ELF-1 (cell line): ENCODE results near the gene PDE4B.
"Not testable (repeated sequence)": the region's sequence is repeated elsewhere in the genome, so short reads cannot be mapped to it uniquely, and the experiment has no call there.

Experiments used
- DNase-seq: peaks from one replicate; pipeline ENCODE4 v3.0.0-alpha.2; 2016; ENCODE audit warnings: low read depth, low spot score

The PDE4B gene

GRCh38 chr1:66050123-66050522 is 257.4 kb downstream of the PDE4B start:
- no peak for DNase-seq

GRCh38 chr1:66050633-66051032 is 257.9 kb downstream of the PDE4B start:
- DNase-seq, result no peak

DNA sequence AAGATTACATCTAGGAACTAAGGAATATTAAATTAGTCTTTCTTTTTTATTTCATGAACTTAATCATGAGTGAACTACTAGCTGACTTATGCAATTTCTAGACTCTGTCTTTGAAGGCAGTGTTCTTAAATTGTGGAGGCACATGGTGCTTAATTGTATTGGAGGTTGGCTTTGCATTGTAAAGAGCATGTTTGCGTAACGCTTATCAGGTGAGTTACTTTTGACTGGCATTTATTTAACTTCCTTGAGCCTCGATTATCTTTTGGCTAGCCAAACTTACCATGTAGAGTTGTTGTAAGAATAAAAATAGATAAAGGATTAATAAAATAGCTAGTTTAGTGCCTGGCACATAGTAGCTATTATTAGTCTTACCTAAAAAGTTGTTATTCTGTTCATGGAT is 262.4 kb downstream of the PDE4B start:
- no peak for DNase-seq

DNA sequence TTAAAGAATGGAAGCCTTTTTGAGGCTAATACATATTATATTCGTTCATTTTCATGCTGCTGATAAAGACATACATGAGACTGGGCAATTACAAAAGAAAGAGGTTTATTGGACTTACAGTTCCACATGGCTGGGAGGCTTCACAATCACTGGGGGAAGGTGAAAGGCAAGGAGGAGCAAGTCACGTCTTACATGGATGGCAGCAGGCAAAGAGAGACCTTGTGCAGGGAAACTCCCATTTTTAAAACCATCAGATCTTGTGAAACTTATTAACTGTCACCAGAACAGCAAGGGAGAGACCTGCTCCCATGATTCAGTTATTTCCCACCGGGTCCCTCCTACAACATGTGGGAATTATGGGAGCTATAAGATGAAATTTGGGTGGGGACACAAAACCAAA is 264.8 kb downstream of the PDE4B start:
- DNase-seq, result not testable (repeated sequence)

- DNase-seq, result no peak
Measured at GRCh38 chr1:66058558-66058957, 265.9 kb downstream of the PDE4B start.

DNA sequence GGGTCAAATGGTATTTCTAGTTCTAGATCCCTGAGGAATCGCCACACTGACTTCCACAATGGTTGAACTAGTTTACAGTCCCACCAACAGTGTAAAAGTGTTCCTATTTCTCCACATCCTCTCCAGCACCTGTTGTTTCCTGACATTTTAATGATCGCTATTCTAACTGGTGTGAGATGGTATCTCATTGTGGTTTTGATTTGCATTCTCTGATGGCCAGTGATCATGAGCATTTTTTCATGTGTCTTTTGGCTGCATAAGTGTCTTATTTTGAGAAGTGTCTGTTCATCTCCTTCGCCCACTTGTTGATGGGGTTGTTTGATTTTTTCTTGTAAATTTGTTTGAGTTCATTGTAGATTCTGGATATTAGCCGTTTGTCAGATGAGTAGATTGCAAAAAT is 274.5 kb downstream of the PDE4B start:
- not testable (repeated sequence) for DNase-seq

DNA sequence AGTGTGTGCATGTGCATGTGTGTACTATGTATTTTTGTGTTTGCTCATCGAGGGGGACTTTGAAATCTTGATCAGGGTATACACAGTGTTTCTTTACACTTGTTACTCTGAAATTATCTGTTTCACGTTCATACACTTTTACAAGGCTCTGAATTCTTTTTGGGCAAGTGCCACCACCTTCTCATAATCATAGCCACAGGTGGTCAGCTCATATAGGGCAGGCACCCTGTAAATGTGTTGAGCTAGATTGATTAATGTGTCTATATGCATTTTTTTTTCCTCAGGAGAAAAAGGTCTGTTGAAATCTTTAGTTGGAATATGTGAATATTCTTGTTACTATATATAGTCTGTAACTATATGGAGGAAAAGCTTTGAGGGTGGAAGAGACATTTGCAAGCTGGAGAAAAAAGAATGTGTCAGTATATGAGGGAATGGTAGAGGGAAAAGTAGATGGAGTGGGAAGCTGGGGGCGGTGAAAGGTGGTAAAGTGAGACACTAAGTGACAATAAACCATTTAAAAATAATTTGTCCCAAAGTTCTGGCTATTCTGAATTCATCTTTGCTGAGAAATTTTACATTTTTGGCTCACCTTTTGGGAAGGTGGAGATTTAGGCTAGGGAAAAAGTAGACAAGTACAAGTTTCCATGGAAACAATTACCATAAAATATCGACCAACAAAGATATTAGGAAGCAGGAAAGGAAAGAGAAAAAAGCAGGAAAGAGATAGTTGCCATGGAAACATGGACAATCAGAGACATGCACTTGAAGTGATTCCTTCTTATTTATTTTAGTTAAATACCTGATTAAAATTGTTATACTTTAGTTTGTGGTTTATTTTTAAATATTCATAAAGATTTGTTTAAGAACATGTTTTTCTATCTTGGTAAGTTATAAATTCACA is 277.5 kb downstream of the PDE4B start:
- no peak for DNase-seq

GRCh38 chr1:66073388-66073787 is 280.7 kb downstream of the PDE4B start:
- DNase-seq, result no peak

DNA sequence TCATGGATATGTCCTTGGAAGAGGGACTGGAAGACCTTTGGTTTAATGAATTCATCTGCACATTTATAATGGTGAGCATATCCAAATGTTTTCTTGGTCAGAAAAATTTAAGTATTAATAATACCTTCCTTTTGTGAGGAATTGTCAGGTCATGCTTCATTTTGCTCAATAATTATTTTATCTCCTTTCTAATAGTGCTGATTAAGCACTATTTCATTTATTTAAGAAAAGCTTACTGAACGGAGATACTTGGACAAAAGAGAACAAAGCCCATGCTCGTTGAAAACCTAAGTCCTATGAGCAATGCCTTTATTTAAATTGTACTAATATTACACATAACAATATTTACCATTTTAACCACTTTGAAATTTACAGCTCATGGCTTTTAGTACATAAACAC is 281.5 kb downstream of the PDE4B start:
- no peak for DNase-seq

DNA sequence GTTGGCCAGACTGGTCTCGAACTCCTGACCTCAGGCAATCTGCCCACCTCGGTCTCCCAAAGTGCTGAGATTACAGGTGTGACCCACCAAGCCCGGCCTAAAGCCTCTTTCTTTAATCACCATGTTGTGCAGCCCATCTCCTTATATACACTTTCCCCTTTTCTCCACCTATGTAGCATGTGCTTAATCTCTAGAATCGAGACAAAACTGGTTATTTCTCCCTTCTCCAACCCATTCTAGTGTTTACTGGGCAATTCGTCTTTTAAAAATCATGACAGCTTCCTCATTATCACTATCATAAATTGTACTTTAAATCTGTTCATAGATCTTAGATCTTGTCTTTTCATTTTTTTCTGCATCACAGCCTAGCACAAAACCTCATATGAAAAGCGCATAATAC is 285.7 kb downstream of the PDE4B start:
- DNase-seq, result no peak

DNA sequence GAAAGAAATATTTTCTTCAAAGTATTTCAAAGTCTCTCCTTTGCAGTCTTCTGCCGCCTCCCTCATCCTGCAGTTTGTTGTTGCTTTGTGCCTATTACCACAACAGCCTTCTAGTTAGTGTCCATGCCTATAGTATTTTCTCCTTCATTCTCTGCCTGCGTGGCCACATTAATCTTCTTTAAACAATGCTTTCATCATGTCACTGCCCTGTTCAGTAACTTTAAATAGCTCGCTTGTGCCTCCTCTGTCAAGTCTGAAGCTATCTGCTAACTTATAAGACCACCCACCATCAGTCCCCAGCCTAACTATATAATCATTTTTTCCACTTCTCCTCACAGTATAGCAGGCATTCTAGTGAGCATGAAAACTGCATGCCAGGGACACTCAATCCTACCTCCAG is 290.3 kb downstream of the PDE4B start:
- DNase-seq, result no peak

GRCh38 chr1:66084442-66084841 is 291.7 kb downstream of the PDE4B start:
- no peak for DNase-seq

DNA sequence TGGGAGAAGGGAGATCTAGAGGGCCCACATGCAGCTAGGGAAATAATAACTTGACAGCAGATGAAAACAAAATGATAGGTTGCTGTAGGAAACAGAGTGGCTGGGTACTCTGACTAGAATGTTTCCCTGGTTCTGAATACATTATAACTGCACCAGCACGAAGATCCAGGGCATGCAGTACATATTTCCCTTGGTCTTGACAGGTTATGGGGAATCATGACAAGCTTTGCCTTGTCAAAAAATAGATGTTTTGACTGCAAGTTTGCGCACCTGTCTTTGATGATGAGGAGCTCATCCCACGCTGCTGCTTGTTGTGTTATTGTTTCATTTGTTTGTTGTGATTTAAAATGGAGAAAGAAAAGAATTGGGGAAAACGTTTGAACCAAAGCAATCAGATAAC is 292.9 kb downstream of the PDE4B start:
- no peak for DNase-seq

GRCh38 chr1:66088787-66089186 is 296.1 kb downstream of the PDE4B start:
- no peak for DNase-seq

- no peak for DNase-seq
Measured at GRCh38 chr1:66090859-66091457, 298.3 kb downstream of the PDE4B start.

DNA sequence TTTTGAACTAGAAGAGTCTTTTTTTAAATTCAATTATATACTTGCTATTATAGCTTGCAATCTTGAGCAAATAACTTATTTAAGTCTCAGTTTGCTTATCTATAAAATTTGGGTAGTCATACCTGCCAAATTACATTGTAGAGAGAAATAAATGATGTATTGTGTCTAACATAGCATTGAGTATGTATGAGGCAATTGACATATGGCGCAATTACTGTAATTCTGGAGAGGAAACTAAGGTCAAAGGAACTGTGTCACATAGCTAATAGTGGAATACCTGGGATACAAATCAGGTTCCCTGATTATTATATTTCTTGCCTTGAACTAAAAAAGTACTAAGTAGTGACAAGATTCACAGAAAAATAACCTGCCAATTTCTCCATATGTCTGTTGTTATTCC is 302.5 kb downstream of the PDE4B start:
- DNase-seq, result no peak

- not testable (repeated sequence) for DNase-seq
Measured at GRCh38 chr1:66100959-66101358, 308.3 kb downstream of the PDE4B start.

- DNase-seq, result not testable (repeated sequence)
Measured at GRCh38 chr1:66104076-66104475, 311.4 kb downstream of the PDE4B start.

GRCh38 chr1:66108624-66109023 is 315.9 kb downstream of the PDE4B start:
- no peak for DNase-seq

GRCh38 chr1:66112744-66113400 is 320.2 kb downstream of the PDE4B start:
- DNase-seq, result no peak

- DNase-seq, result no peak
Measured at GRCh38 chr1:66119148-66119547, 326.5 kb downstream of the PDE4B start.

GRCh38 chr1:66124670-66125069 is 332.0 kb downstream of the PDE4B start:
- no peak for DNase-seq

DNA sequence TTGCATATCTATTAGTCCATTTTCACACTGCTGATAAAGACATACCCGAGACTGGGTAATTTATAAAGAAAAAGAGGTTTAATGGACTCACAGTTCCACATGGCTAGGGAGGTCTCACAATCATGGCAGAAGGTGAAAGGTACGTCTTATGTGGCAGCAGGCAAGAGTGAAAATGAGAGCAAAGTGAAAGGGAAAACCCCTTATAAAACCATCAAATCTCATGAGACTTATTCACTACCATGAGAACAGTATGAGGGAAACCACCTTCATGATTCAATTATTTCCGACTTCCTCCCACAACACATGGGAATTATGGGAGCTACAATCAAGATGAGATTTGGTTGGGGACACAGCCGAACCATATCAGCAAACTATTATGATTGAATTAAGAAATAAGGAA is 335.9 kb downstream of the PDE4B start:
- not testable (repeated sequence) for DNase-seq
